K562 (cell line): Measurements from ENCODE around the gene FKBP9. TPM values are rescaled to one million over a fixed set of nuclear protein-coding genes. Genes with fewer than 3 reads are reported as not detected.

Experiments used
- BRCA1 ChIP-seq, 2 experiments: fragments of 450-650 bp in 1 of 2; sonication (generic) in 1 of 2; formaldehyde crosslinking in 1 of 2; IDR thresholded peaks; 2 replicates each; pipeline versions ENCODE4 v1.5.0 to v1.6.1; 2017 to 2020; ENCODE audit warnings: mild to moderate bottlenecking in 1 of 2, missing genetic modification reagents in 1 of 2
- L3MBTL2 ChIP-seq: fragments of 450-650 bp; IDR thresholded peaks from 2 replicates; pipeline ENCODE4 v1.6.1; 2016; ENCODE audit warnings: mild to moderate bottlenecking, moderate library complexity
- LCOR ChIP-seq: sonication (generic); formaldehyde crosslinking; IDR thresholded peaks from 2 replicates; pipeline ENCODE4 v1.8.0; 2022; ENCODE audit warnings: mild to moderate bottlenecking, missing genetic modification reagents
- NCOA1 ChIP-seq: fragments of 450-650 bp; IDR thresholded peaks from 2 replicates; pipeline ENCODE4 v1.6.1; 2016; ENCODE audit warnings: low read depth
- NRF1 ChIP-seq, 2 experiments: fragments of 450-650 bp; IDR thresholded peaks in 1 of 2; conservative IDR thresholded peaks in 1 of 2; 2 replicates each; pipeline ENCODE4 v1.6.1; 2014; ENCODE audit warnings: mild to moderate bottlenecking in 2 of 2
- POLR3A ChIP-seq: IDR thresholded peaks from 2 replicates; pipeline ENCODE4 v1.6.1; 2011; ENCODE audit warnings: borderline replicate concordance, mild to moderate bottlenecking, moderate library complexity; ENCODE audit not compliant: insufficient read length, insufficient read depth; ENCODE audit errors: extremely low read depth
- SMAD2 ChIP-seq: fragments of 150-350 bp; IDR thresholded peaks from 2 replicates; pipeline ENCODE4 v1.6.1; 2014; ENCODE audit warnings: low read depth, mild to moderate bottlenecking, low read length
- TAF1 ChIP-seq: IDR thresholded peaks from 2 replicates; pipeline ENCODE4 v1.6.1; 2011; ENCODE audit warnings: mild to moderate bottlenecking, low read length, moderate library complexity; ENCODE audit not compliant: insufficient read depth, control insufficient read depth, severe bottlenecking; ENCODE audit errors: extremely low read depth
- U2AF2 ChIP-seq: fragments of 200-400 bp; formaldehyde crosslinking; optimal IDR thresholded peaks from 2 replicates; pipeline ENCODE3; 2017; ENCODE audit warnings: low read depth, mild to moderate bottlenecking, low read length
- ZNF175 ChIP-seq: fragments of 200-800 bp; sonication (Bioruptor generic); IDR thresholded peaks from 2 replicates; pipeline ENCODE4 v1.6.1; 2016; ENCODE audit warnings: low read depth, mild to moderate bottlenecking, missing genetic modification characterization, missing compliant biosample characterization
- ZNF197 ChIP-seq: fragments of 200-800 bp; sonication (Bioruptor generic); IDR thresholded peaks from 2 replicates; pipeline ENCODE4 v1.6.1; 2016; ENCODE audit warnings: low read depth, missing genetic modification characterization, missing compliant biosample characterization
- ZNF584 ChIP-seq: fragments of 200-800 bp; sonication (Bioruptor generic); IDR thresholded peaks from 2 replicates; pipeline ENCODE4 v1.6.1; 2016; ENCODE audit warnings: low read depth, mild to moderate bottlenecking, missing genetic modification characterization, missing compliant biosample characterization
- polyA plus RNA-seq, 8 experiments: library from polyadenylated mRNA; depleted of rRNA in 4 of 8; stranded (reverse) in 5 of 8; unstranded in 3 of 8; fragments of >200 nt; fragmentation: Nextera tagmentation in 2 of 8; fragmentation: Illumina TruSeq in 1 of 8; extraction: Ambion mirVana in 2 of 8; extraction: Trizol in 1 of 8; gene quantifications; 2 replicates each; pipeline versions ENCODE4 v1.2.1 to v1.2.3, GENCODE V29; 2011 to 2014; ENCODE audit warnings: inconsistent platforms in 1 of 8, missing spikeins in 1 of 8
- total RNA-seq, 7 experiments: library from RNA; depleted of rRNA in 6 of 7; stranded (reverse); fragments of >200 nt in 6 of 7; fragmentation: Illumina TruSeq in 2 of 7; extraction: Trizol in 2 of 7; gene quantifications; 2 replicates each; pipeline versions ENCODE4 v1.2.1 to v1.2.3, GENCODE V29; 2011 to 2021; ENCODE audit warnings: low replicate concordance in 1 of 7
- TF ChIP-seq, protein P1 (sequence below): sonication (generic); formaldehyde crosslinking; IDR thresholded peaks from 2 replicates; pipeline ENCODE4 v1.8.0; 2023; ENCODE audit warnings: missing genetic modification reagents, mild to moderate bottlenecking, borderline replicate concordance
- TF ChIP-seq, protein P2 (sequence below): sonication (generic); formaldehyde crosslinking; IDR thresholded peaks from 2 replicates; pipeline ENCODE4 v1.8.0; 2023; ENCODE audit warnings: mild to moderate bottlenecking, missing genetic modification reagents
- TF ChIP-seq, protein P3 (sequence below): fragments of 250-450 bp; sonication (Bioruptor Pico); IDR thresholded peaks from 2 replicates; pipeline ENCODE4 v1.5.0; 2021

FKBP9 gene
- total and polyA plus RNA-seq, 9 of the 15 experiments (the other 6 are each of a cell fraction or from before 2014, with no cell fraction given) = 5.9 to 23.7 (median 15.8) TPM

DNA sequence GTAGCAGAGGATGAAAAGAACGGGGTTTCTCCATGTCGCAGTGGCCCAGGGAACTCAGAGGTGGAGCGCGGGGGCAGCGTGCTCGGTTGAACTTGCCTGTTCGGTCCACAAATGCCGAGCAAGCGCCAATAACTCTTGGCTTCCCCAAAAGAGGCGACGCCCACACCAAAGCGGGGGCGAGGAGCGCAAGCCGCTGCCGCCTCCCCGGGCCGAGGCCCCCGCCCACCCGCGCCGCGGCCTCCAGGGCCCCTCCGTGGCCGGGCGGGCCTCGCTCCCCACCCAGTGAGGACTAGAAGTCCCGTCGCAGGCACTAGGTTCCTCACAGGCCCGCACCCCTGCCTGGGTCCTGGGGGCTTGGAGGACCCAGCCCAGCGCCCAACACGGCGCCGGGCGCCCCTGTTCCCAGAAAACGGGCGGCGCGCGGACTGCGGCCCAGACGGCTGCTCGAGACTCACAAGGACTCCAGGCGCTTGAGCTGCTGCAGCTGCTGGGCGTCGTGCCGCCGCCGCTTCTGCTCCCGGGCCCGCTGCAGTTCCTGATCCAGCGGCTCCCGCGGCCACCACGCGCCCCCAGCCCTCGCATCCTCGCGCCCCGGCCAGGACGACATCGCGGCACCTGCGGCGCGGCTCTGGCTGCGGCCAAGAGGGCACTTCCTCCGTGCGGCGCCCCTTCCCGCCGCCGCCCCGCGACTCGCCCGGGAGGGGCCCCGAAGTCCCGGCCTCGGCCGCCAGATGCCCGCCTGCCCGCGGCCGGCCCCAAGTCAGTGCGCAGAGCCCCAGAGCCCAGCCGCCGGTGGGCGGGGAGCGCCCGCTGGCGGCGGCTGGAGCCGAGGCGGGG, 14.6 kb upstream of the FKBP9 start (continued):
- TF ChIP-seq, protein P1, sequence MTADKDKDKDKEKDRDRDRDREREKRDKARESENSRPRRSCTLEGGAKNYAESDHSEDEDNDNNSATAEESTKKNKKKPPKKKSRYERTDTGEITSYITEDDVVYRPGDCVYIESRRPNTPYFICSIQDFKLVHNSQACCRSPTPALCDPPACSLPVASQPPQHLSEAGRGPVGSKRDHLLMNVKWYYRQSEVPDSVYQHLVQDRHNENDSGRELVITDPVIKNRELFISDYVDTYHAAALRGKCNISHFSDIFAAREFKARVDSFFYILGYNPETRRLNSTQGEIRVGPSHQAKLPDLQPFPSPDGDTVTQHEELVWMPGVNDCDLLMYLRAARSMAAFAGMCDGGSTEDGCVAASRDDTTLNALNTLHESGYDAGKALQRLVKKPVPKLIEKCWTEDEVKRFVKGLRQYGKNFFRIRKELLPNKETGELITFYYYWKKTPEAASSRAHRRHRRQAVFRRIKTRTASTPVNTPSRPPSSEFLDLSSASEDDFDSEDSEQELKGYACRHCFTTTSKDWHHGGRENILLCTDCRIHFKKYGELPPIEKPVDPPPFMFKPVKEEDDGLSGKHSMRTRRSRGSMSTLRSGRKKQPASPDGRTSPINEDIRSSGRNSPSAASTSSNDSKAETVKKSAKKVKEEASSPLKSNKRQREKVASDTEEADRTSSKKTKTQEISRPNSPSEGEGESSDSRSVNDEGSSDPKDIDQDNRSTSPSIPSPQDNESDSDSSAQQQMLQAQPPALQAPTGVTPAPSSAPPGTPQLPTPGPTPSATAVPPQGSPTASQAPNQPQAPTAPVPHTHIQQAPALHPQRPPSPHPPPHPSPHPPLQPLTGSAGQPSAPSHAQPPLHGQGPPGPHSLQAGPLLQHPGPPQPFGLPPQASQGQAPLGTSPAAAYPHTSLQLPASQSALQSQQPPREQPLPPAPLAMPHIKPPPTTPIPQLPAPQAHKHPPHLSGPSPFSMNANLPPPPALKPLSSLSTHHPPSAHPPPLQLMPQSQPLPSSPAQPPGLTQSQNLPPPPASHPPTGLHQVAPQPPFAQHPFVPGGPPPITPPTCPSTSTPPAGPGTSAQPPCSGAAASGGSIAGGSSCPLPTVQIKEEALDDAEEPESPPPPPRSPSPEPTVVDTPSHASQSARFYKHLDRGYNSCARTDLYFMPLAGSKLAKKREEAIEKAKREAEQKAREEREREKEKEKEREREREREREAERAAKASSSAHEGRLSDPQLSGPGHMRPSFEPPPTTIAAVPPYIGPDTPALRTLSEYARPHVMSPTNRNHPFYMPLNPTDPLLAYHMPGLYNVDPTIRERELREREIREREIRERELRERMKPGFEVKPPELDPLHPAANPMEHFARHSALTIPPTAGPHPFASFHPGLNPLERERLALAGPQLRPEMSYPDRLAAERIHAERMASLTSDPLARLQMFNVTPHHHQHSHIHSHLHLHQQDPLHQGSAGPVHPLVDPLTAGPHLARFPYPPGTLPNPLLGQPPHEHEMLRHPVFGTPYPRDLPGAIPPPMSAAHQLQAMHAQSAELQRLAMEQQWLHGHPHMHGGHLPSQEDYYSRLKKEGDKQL (CRISPR knock-in tag) = no peak
- peak; percentile 96 for TF ChIP-seq L3MBTL2
- TF ChIP-seq NRF1 (conservative IDR thresholded peaks at IDR 0.05 in 1 of 2, IDR thresholded peaks at IDR 0.05 in 1 of 2) = peak in 1 of 2 experiments; percentile 29; a peak in 2 of 4 replicates
- no peak for TF ChIP-seq SMAD2
- TF ChIP-seq TAF1 = peak; percentile 53
- no peak for TF ChIP-seq U2AF2
- TF ChIP-seq, protein P2, sequence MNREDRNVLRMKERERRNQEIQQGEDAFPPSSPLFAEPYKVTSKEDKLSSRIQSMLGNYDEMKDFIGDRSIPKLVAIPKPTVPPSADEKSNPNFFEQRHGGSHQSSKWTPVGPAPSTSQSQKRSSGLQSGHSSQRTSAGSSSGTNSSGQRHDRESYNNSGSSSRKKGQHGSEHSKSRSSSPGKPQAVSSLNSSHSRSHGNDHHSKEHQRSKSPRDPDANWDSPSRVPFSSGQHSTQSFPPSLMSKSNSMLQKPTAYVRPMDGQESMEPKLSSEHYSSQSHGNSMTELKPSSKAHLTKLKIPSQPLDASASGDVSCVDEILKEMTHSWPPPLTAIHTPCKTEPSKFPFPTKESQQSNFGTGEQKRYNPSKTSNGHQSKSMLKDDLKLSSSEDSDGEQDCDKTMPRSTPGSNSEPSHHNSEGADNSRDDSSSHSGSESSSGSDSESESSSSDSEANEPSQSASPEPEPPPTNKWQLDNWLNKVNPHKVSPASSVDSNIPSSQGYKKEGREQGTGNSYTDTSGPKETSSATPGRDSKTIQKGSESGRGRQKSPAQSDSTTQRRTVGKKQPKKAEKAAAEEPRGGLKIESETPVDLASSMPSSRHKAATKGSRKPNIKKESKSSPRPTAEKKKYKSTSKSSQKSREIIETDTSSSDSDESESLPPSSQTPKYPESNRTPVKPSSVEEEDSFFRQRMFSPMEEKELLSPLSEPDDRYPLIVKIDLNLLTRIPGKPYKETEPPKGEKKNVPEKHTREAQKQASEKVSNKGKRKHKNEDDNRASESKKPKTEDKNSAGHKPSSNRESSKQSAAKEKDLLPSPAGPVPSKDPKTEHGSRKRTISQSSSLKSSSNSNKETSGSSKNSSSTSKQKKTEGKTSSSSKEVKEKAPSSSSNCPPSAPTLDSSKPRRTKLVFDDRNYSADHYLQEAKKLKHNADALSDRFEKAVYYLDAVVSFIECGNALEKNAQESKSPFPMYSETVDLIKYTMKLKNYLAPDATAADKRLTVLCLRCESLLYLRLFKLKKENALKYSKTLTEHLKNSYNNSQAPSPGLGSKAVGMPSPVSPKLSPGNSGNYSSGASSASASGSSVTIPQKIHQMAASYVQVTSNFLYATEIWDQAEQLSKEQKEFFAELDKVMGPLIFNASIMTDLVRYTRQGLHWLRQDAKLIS (CRISPR knock-in tag) = 0 out of 2 replicates have a peak, but pooled peaks have one; percentile 58
- TF ChIP-seq, protein P3, sequence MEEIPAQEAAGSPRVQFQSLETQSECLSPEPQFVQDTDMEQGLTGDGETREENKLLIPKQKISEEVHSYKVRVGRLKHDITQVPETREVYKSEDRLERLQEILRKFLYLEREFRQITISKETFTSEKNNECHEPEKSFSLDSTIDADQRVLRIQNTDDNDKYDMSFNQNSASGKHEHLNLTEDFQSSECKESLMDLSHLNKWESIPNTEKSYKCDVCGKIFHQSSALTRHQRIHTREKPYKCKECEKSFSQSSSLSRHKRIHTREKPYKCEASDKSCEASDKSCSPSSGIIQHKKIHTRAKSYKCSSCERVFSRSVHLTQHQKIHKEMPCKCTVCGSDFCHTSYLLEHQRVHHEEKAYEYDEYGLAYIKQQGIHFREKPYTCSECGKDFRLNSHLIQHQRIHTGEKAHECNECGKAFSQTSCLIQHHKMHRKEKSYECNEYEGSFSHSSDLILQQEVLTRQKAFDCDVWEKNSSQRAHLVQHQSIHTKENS (CRISPR knock-in tag) = no peak
- no peak for TF ChIP-seq LCOR (CRISPR knock-in tag)
- no peak for TF ChIP-seq POLR3A
- TF ChIP-seq BRCA1 (IDR thresholded peaks at IDR 0.05) = no peak
- TF ChIP-seq BRCA1 (CRISPR knock-in tag; IDR thresholded peaks at IDR 0.05) = no peak
- TF ChIP-seq ZNF584 = no peak
- no peak for TF ChIP-seq ZNF175 (CRISPR knock-in tag)
- TF ChIP-seq ZNF197 (CRISPR knock-in tag) = no peak
- no peak for TF ChIP-seq NCOA1
